ENCODE measurements around the gene PAQR8. TPM values are rescaled to one million over a fixed set of nuclear protein-coding genes. Genes with fewer than 3 reads are reported as not detected.

The PAQR8 gene
- total and polyA plus RNA-seq, 2 of the 13 experiments (the other 11 are each of a cell fraction or from before 2014, with no cell fraction given): 37.7 to 50.7 TPM

GRCh38 chr6:52435345-52435744, 73.4 kb downstream of the PAQR8 start (continued):
- TF ChIP-seq MAF1 (CRISPR knock-in tag; IDR thresholded peaks at IDR 0.05; ENCODE audit: borderline replicate concordance) (no peak), SSRP1 (CRISPR knock-in tag; IDR thresholded peaks at IDR 0.05) (no peak), HNF4A (CRISPR knock-in tag; IDR thresholded peaks at IDR 0.05) (no peak), PPARG (CRISPR knock-in tag; conservative IDR thresholded peaks at IDR 0.05) (no peak), ZMAT3 (CRISPR knock-in tag; conservative IDR thresholded peaks at IDR 0.05) (no peak), ZNF841 (CRISPR knock-in tag; IDR thresholded peaks at IDR 0.05; ENCODE audit: borderline replicate concordance) (no peak), PRPF4 (IDR thresholded peaks at IDR 0.05; ENCODE audit: low read depth, low read length, poor library complexity, severe bottlenecking) (no peak)
- TF ChIP-seq, protein P1, sequence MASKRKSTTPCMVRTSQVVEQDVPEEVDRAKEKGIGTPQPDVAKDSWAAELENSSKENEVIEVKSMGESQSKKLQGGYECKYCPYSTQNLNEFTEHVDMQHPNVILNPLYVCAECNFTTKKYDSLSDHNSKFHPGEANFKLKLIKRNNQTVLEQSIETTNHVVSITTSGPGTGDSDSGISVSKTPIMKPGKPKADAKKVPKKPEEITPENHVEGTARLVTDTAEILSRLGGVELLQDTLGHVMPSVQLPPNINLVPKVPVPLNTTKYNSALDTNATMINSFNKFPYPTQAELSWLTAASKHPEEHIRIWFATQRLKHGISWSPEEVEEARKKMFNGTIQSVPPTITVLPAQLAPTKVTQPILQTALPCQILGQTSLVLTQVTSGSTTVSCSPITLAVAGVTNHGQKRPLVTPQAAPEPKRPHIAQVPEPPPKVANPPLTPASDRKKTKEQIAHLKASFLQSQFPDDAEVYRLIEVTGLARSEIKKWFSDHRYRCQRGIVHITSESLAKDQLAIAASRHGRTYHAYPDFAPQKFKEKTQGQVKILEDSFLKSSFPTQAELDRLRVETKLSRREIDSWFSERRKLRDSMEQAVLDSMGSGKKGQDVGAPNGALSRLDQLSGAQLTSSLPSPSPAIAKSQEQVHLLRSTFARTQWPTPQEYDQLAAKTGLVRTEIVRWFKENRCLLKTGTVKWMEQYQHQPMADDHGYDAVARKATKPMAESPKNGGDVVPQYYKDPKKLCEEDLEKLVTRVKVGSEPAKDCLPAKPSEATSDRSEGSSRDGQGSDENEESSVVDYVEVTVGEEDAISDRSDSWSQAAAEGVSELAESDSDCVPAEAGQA (IDR thresholded peaks at IDR 0.05; ENCODE audit: low read depth): no peak
- TF ChIP-seq, protein P1 (CRISPR knock-in tag; IDR thresholded peaks at IDR 0.05; ENCODE audit: borderline replicate concordance): no peak

- H3K9me3 ChIP-seq (ENCODE audit: low read length): no peaks in the 10 kb centered on the region
- ATAC-seq (no peak), FAIRE-seq (no peak), DNase-seq (ENCODE audit: low spot score) (no peak)
- in situ Hi-C loops (cut with HindIII; ENCODE audit: extremely low pct_ligation_motif_present, low pct_unique_long_range_greater_than_20kb): no loop called here
- TF ChIP-seq BCL3 (CRISPR knock-in tag; IDR thresholded peaks at IDR 0.05): no peak
- no peak for TF ChIP-seq SIX1 (CRISPR knock-in tag; IDR thresholded peaks at IDR 0.05; ENCODE audit: borderline replicate concordance)
- no peak for TF ChIP-seq FOXM1 (CRISPR knock-in tag; IDR thresholded peaks at IDR 0.05)
- TF ChIP-seq CREBL2 (CRISPR knock-in tag; IDR thresholded peaks at IDR 0.05; ENCODE audit: borderline replicate concordance): no peak
- TF ChIP-seq GZF1 (CRISPR knock-in tag; IDR thresholded peaks at IDR 0.05): no peak
- TF ChIP-seq, protein P2, sequence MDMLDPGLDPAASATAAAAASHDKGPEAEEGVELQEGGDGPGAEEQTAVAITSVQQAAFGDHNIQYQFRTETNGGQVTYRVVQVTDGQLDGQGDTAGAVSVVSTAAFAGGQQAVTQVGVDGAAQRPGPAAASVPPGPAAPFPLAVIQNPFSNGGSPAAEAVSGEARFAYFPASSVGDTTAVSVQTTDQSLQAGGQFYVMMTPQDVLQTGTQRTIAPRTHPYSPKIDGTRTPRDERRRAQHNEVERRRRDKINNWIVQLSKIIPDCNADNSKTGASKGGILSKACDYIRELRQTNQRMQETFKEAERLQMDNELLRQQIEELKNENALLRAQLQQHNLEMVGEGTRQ (IDR thresholded peaks at IDR 0.05; ENCODE audit: low read depth, low read length): no peak
- TF ChIP-seq, protein P2 (CRISPR knock-in tag; IDR thresholded peaks at IDR 0.05; ENCODE audit: borderline replicate concordance): no peak
- H3K36me3 ChIP-seq (replicated peaks in 1 of 2; ENCODE audit: control insufficient read depth in 1 of 2, insufficient read depth in 2 of 2, low read length in 2 of 2): peaks cover 0 to 1% of the 10 kb centered on the region in 2 experiments; a peak in 3 of 5 replicates
- intact Hi-C loops (cut with micrococcal nuclease; ENCODE audit: unreplicated experiment): no loop called here
- 90% methylated on average over 2 of the region's 2 CpGs for WGBS (ENCODE audit: low lambda C conversion rate)
- H3K9ac ChIP-seq (ENCODE audit: insufficient read depth, low read depth, low read length): no peak overlapping the region
- H3K4me2 ChIP-seq (ENCODE audit: low read depth, low read length): no peak overlapping the region
- H3K27me3 ChIP-seq (ENCODE audit: control insufficient read depth in 1 of 2, insufficient read depth in 2 of 2, low read length in 2 of 2): no peaks in the 10 kb centered on the region
- H4K20me1 ChIP-seq (ENCODE audit: insufficient read depth, low read length): no peaks in the 10 kb centered on the region
- ChIA-PET POLR2A (no interaction called here), CTCF (ENCODE audit: low intra/inter-chr PET ratio, low total read pairs) (no interaction called here)
- no peak overlapping the region for H3K27ac ChIP-seq (ENCODE audit: extremely low read length, insufficient read depth, low read length)
- no peak overlapping the region for H2AFZ ChIP-seq (ENCODE audit: low read length)
- H3K79me2 ChIP-seq (ENCODE audit: insufficient read depth, low read length): no peaks in the 10 kb centered on the region
- H3K4me3 ChIP-seq (replicated peaks in 1 of 3; ENCODE audit: insufficient read depth in 1 of 3, low read depth in 2 of 3, low read length in 3 of 3): no peak overlapping the region
- no TSS peak for BruUV-seq (replicated peaks)
- no peaks in the 10 kb centered on the region for H3K4me1 ChIP-seq (ENCODE audit: insufficient read depth, low read length)
Measured at GRCh38 chr6:52438926-52439325, 77.0 kb downstream of the PAQR8 start.
